CD14-positive monocyte (primary cell): ENCODE results near the gene RANBP1. TPM values are rescaled to one million over a fixed set of nuclear protein-coding genes. Genes with fewer than 3 reads are reported as not detected.

Experiments used
- DNase-seq, 3 donors: peaks; one replicate each; pipeline ENCODE4 v3.0.0-alpha.2; 2011 to 2022
- H2AFZ ChIP-seq: 2 replicates; pipeline ENCODE4 v1.6.0; 2012; ENCODE audit warnings: mild to moderate bottlenecking, low read depth, low read length, inconsistent platforms; ENCODE audit not compliant: insufficient read depth, poor library complexity, severe bottlenecking
- H3K27ac ChIP-seq, 2 donors: 1 replicate in 1 of 2; 2 replicates in 1 of 2; pipeline ENCODE4 v1.5.1; 2012 to 2013; ENCODE audit warnings: low read length in 2 of 2, control low read depth in 1 of 2, inconsistent platforms in 1 of 2, low read depth in 1 of 2, mild to moderate bottlenecking in 1 of 2
- H3K27me3 ChIP-seq, 2 donors: one replicate each; pipeline versions ENCODE4 v1.6.0 to v1.6.1; 2011 to 2013; ENCODE audit warnings: low read length in 2 of 2; ENCODE audit not compliant: control insufficient read depth in 2 of 2, insufficient read depth in 2 of 2
- H3K36me3 ChIP-seq, 2 donors: replicated peaks in 1 of 2; 1 replicate in 1 of 2; 2 replicates in 1 of 2; pipeline versions ENCODE4 v1.5.1 to v1.6.1; 2012 to 2013; ENCODE audit warnings: low read length in 2 of 2, control low read depth in 1 of 2, inconsistent platforms in 1 of 2, mild to moderate bottlenecking in 1 of 2; ENCODE audit not compliant: insufficient read depth in 2 of 2, control insufficient read depth in 1 of 2
- H3K4me1 ChIP-seq, 2 donors: 1 replicate in 1 of 2; 2 replicates in 1 of 2; pipeline versions ENCODE4 v1.5.1 to v1.6.1; 2012 to 2013; ENCODE audit warnings: low read length in 2 of 2, control low read depth in 1 of 2, inconsistent platforms in 1 of 2, mild to moderate bottlenecking in 1 of 2, moderate library complexity in 1 of 2; ENCODE audit not compliant: insufficient read depth in 2 of 2, control insufficient read depth in 1 of 2
- H3K4me2 ChIP-seq: replicated peaks from 2 replicates; pipeline ENCODE3; 2012; ENCODE audit warnings: low read length, moderate library complexity, mild to moderate bottlenecking; ENCODE audit not compliant: poor library complexity, severe bottlenecking; ENCODE audit errors: extremely low read depth
- H3K4me3 ChIP-seq, 3 experiments: fragments of 200-600 bp in 1 of 3; sonication (generic) in 1 of 3; replicated peaks in 1 of 3; 1 replicate in 2 of 3; 2 replicates in 1 of 3; pipeline ENCODE4 v1.5.1; 2011 to 2013; ENCODE audit warnings: low read length in 3 of 3, mild to moderate bottlenecking in 3 of 3, control low read depth in 2 of 3, low read depth in 2 of 3, inconsistent platforms in 1 of 3, moderate library complexity in 1 of 3
- H3K79me2 ChIP-seq: 2 replicates; pipeline ENCODE4 v1.6.0; 2012; ENCODE audit warnings: mild to moderate bottlenecking, control low read depth, inconsistent platforms, low read length, moderate library complexity; ENCODE audit not compliant: insufficient read depth
- H3K9ac ChIP-seq: 2 replicates; pipeline ENCODE4 v1.6.0; 2017; ENCODE audit warnings: low read length, mild to moderate bottlenecking; ENCODE audit not compliant: insufficient read depth, poor library complexity, severe bottlenecking
- H3K9me3 ChIP-seq, 2 donors: replicated peaks in 1 of 2; 1 replicate in 1 of 2; 2 replicates in 1 of 2; pipeline versions ENCODE4 v1.5.1 to v1.6.1; 2012 to 2013; ENCODE audit warnings: low read length in 2 of 2, control low read depth in 1 of 2; ENCODE audit not compliant: control insufficient read depth in 1 of 2, insufficient read depth in 1 of 2
- H4K20me1 ChIP-seq: 2 replicates; pipeline ENCODE4 v1.6.0; 2012; ENCODE audit warnings: mild to moderate bottlenecking, low read length, control low read depth, moderate library complexity; ENCODE audit not compliant: insufficient read depth
- H3K27ac Mint-ChIP-seq, 7 donors: one replicate each; pipeline ENCODE4 v1.8.0; 2020; ENCODE audit warnings: mild to moderate bottlenecking in 7 of 7, mixed read lengths in 7 of 7, moderate library complexity in 6 of 7, inconsistent platforms in 2 of 7
- H3K27me3 Mint-ChIP-seq, 3 donors: one replicate each; pipeline ENCODE4 v1.8.0; 2021 to 2022; ENCODE audit warnings: low read depth in 3 of 3, mild to moderate bottlenecking in 3 of 3, mixed read lengths in 3 of 3, moderate library complexity in 3 of 3, inconsistent platforms in 1 of 3
- H3K36me3 Mint-ChIP-seq, 2 donors: one replicate each; pipeline ENCODE4 v1.8.0; 2020; ENCODE audit warnings: mixed read lengths in 2 of 2, inconsistent platforms in 1 of 2, mild to moderate bottlenecking in 1 of 2
- H3K4me1 Mint-ChIP-seq: one replicate; pipeline ENCODE4 v1.8.0; 2020; ENCODE audit warnings: mild to moderate bottlenecking, mixed read lengths
- H3K4me3 Mint-ChIP-seq, 2 donors: one replicate each; pipeline ENCODE4 v1.8.0; 2020; ENCODE audit warnings: mild to moderate bottlenecking in 2 of 2, mixed read lengths in 2 of 2, moderate library complexity in 1 of 2
- H3K9me3 Mint-ChIP-seq, 7 donors: one replicate each; pipeline ENCODE4 v1.8.0; 2020 to 2022; ENCODE audit warnings: mixed read lengths in 7 of 7, mild to moderate bottlenecking in 6 of 7, moderate library complexity in 6 of 7, inconsistent platforms in 2 of 7
- WGBS: methylation state at CpG from one replicate; pipeline ENCODE4 v1.1.5; 2013; ENCODE audit warnings: missing lambda C conversion rate; ENCODE audit not compliant: insufficient coverage; 5-methylcytosine and 5-hydroxymethylcytosine counted together
- intact Hi-C, 2 donors: fragments of 100-400 bp; cut with micrococcal nuclease; formaldehyde crosslinking; loops; one replicate each; pipeline versions ENCODE4 v1.15.0 to v1.15.1; 2023
- polyA plus RNA-seq, 3 donors: library from polyadenylated mRNA; depleted of rRNA in 1 of 3; unstranded in 2 of 3; stranded (reverse) in 1 of 3; fragments of 300-500 nt in 2 of 3; fragments of >200 nt in 1 of 3; fragmentation: Illumina TruSeq in 2 of 3; gene quantifications; 1 replicate in 2 of 3; 2 replicates in 1 of 3; pipeline ENCODE4 v1.2.3, GENCODE V29; 2012 to 2021
- TF ChIP-seq, protein P1 (sequence below): fragments of 200-600 bp; IDR thresholded peaks from one replicate; pipeline ENCODE4 v1.8.0; 2022; ENCODE audit warnings: antibody characterized with exemption, mild to moderate bottlenecking

Gene RANBP1
- polyA plus RNA-seq, 3 donors = 45.0 to 52.3 (median 47.4) TPM

GRCh38 chr22:20109411-20110358 lies 6.2 kb upstream of the RANBP1 start:
- H3K27ac Mint-ChIP-seq = peak overlapping the region in 3 of 7 donors; percentile 12 to 83 (median 75)
- TF ChIP-seq, protein P1, sequence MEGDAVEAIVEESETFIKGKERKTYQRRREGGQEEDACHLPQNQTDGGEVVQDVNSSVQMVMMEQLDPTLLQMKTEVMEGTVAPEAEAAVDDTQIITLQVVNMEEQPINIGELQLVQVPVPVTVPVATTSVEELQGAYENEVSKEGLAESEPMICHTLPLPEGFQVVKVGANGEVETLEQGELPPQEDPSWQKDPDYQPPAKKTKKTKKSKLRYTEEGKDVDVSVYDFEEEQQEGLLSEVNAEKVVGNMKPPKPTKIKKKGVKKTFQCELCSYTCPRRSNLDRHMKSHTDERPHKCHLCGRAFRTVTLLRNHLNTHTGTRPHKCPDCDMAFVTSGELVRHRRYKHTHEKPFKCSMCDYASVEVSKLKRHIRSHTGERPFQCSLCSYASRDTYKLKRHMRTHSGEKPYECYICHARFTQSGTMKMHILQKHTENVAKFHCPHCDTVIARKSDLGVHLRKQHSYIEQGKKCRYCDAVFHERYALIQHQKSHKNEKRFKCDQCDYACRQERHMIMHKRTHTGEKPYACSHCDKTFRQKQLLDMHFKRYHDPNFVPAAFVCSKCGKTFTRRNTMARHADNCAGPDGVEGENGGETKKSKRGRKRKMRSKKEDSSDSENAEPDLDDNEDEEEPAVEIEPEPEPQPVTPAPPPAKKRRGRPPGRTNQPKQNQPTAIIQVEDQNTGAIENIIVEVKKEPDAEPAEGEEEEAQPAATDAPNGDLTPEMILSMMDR = no peak
- Histone ChIP-seq H3K79me2 (peaks cover 9% of the 10 kb centered on the region), H3K36me3 (peaks cover 88 to 98% of the 10 kb centered on the region in 2 donors), H3K9ac (no peak overlapping the region), H4K20me1 (peaks cover 21% of the 10 kb centered on the region), H3K27ac (no peak overlapping the region), H2AFZ (no peak overlapping the region), H3K9me3 (no peaks in the 10 kb centered on the region), H3K4me3 (no peak overlapping the region), H3K4me1 (no peaks in the 10 kb centered on the region), H3K4me2 (no peak overlapping the region), H3K27me3 (no peaks in the 10 kb centered on the region)
- intact Hi-C loops = loop anchor here in 1 of 2 donors (10.0 kb wide), 2 partner anchors 85 to 255 kb away; partner anchors contain the start of genes GNB1L, RTL10 and TANGO2
- H3K27me3 Mint-ChIP-seq = peaks cover 0 to 2% (median 1%) of the 10 kb centered on the region in 3 donors
- no peak for DNase-seq
- no peaks in the 10 kb centered on the region for H3K9me3 Mint-ChIP-seq
- peaks cover 2% of the 10 kb centered on the region for H3K4me1 Mint-ChIP-seq
- peaks cover 53 to 89% of the 10 kb centered on the region in 2 donors for H3K36me3 Mint-ChIP-seq
- 97% methylated on average over 23 of the region's 23 CpGs for WGBS
- no peak overlapping the region for H3K4me3 Mint-ChIP-seq

GRCh38 chr22:20110359-20110985 lies 5.4 kb upstream of the RANBP1 start:
- intact Hi-C loops = loop anchor here in 1 of 2 donors (10.0 kb wide), 2 partner anchors 86 to 256 kb away; partner anchors contain the start of genes GNB1L, RTL10 and TANGO2
- peaks cover 0 to 2% (median 1%) of the 10 kb centered on the region in 3 donors for H3K27me3 Mint-ChIP-seq
- no peak for DNase-seq

More at GRCh38 chr22:20110359-20110985, 5.4 kb upstream of the RANBP1 start:
- H3K4me3 ChIP-seq = no peak overlapping the region
- Mint-ChIP-seq H3K4me3 (no peak overlapping the region), H3K27ac (peak overlapping the region in 4 of 7 donors; percentile 62 to 83 (median 69)), H3K4me1 (peaks cover 5% of the 10 kb centered on the region), H3K36me3 (peaks cover 54 to 88% of the 10 kb centered on the region in 2 donors), H3K9me3 (no peaks in the 10 kb centered on the region)
- no peak overlapping the region for H3K4me2 ChIP-seq
- H3K4me1 ChIP-seq = peaks cover 0 to 3% of the 10 kb centered on the region in 2 donors
- H3K36me3 ChIP-seq = peaks cover 86 to 98% of the 10 kb centered on the region in 2 donors
- H3K27ac ChIP-seq = peak overlapping the region in 1 of 2 donors; percentile 27
- H4K20me1 ChIP-seq = peaks cover 21% of the 10 kb centered on the region
- no peaks in the 10 kb centered on the region for H3K27me3 ChIP-seq
- H3K9ac ChIP-seq = no peak overlapping the region
- no peak overlapping the region for H2AFZ ChIP-seq
- H3K79me2 ChIP-seq = peaks cover 17% of the 10 kb centered on the region
- TF ChIP-seq, protein P1 = no peak
- no peaks in the 10 kb centered on the region for H3K9me3 ChIP-seq
- WGBS = 98% methylated on average over 3 of the region's 9 CpGs
